Lower leg skin (tissue), 3 donors: ENCODE results near the gene TALDO1.
"Not testable (repeated sequence)": the region's sequence is repeated elsewhere in the genome, so short reads cannot be mapped to it uniquely, and the experiment has no call there.

Source experiments
- POLR2A ChIP-seq, 2 donors: fragments of 450-650 bp; IDR thresholded peaks; one replicate each; pipeline ENCODE4 v1.6.1; 2016 to 2017; ENCODE audit warnings: antibody characterized with exemption in 2 of 2, mild to moderate bottlenecking in 1 of 2, moderate library complexity in 1 of 2
- TF ChIP-seq, protein P1 (sequence below), 3 donors: fragments of 450-650 bp; IDR thresholded peaks; one replicate each; pipeline ENCODE4 v1.5.1; 2016; ENCODE audit warnings: antibody characterized with exemption in 3 of 3, mild to moderate bottlenecking in 3 of 3, moderate library complexity in 2 of 3

DNA sequence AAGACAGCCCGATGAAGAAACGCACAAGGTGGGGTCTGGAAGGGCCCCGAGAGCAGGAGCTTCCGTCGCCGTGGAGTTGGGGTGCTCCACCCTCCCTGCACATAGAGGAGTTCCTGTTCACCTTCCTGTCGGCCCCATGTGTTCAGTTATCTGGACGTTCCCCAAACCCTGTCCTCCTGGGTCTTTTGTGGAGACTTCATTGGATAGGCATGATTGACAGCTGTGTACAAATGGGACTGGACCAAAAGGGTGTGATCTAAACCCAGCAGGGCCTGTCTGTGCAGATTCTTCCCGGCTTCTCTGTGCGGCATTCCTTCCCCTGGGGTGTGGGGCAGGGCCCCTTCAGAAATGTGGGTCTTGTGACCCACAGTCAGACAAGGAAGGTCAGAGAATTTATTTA lies 9.4 kb upstream of the TALDO1 start:
- TF ChIP-seq, protein P1, sequence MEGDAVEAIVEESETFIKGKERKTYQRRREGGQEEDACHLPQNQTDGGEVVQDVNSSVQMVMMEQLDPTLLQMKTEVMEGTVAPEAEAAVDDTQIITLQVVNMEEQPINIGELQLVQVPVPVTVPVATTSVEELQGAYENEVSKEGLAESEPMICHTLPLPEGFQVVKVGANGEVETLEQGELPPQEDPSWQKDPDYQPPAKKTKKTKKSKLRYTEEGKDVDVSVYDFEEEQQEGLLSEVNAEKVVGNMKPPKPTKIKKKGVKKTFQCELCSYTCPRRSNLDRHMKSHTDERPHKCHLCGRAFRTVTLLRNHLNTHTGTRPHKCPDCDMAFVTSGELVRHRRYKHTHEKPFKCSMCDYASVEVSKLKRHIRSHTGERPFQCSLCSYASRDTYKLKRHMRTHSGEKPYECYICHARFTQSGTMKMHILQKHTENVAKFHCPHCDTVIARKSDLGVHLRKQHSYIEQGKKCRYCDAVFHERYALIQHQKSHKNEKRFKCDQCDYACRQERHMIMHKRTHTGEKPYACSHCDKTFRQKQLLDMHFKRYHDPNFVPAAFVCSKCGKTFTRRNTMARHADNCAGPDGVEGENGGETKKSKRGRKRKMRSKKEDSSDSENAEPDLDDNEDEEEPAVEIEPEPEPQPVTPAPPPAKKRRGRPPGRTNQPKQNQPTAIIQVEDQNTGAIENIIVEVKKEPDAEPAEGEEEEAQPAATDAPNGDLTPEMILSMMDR (IDR thresholded peaks at IDR 0.05): not testable (repeated sequence)
- TF ChIP-seq POLR2A (IDR thresholded peaks at IDR 0.05): not testable (repeated sequence)
